Prostate gland (tissue), 2 donors: ENCODE measurements around the gene RECK. TPM values are rescaled to one million over a fixed set of nuclear protein-coding genes. Genes with fewer than 3 reads are reported as not detected.

Experiments used
- DNase-seq: peaks from one replicate; pipeline ENCODE4 v3.0.0-alpha.2; 2019; ENCODE audit warnings: low spot score
- H3K27ac ChIP-seq, 2 donors: fragments of 200-600 bp; sonication (generic); 2 replicates each; pipeline ENCODE4 v1.5.1; 2017 to 2019
- H3K27me3 ChIP-seq: fragments of 200-600 bp; sonication (generic); replicated peaks from 2 replicates; pipeline ENCODE4 v1.5.1; 2019; ENCODE audit not compliant: insufficient read depth
- H3K36me3 ChIP-seq, 2 donors: fragments of 200-600 bp; sonication (generic); 1 replicate in 1 of 2; 2 replicates in 1 of 2; pipeline versions ENCODE4 v1.5.1 to v1.8.1; 2017 to 2019
- H3K4me1 ChIP-seq: fragments of 200-600 bp; sonication (generic); replicated peaks from 2 replicates; pipeline ENCODE4 v1.5.1; 2019
- H3K4me3 ChIP-seq, 2 donors: fragments of 200-600 bp; sonication (generic); 2 replicates each; pipeline ENCODE4 v1.5.1; 2017 to 2019
- H3K9me3 ChIP-seq: fragments of 200-600 bp; sonication (generic); 2 replicates; pipeline ENCODE4 v1.5.1; 2017
- CTCF ChIP-seq, 4 experiments: fragments of 200-600 bp in 2 of 4; fragments of 450-650 bp in 2 of 4; sonication (generic) in 2 of 4; IDR thresholded peaks; 1 replicate in 3 of 4; 2 replicates in 1 of 4; pipeline ENCODE4 v1.5.1; 2016 to 2019; ENCODE audit warnings: antibody characterized with exemption in 4 of 4, mild to moderate bottlenecking in 2 of 4, moderate library complexity in 2 of 4
- POLR2A ChIP-seq: fragments of 450-650 bp; IDR thresholded peaks from one replicate; pipeline ENCODE4 v1.6.1; 2016; ENCODE audit warnings: antibody characterized with exemption, mild to moderate bottlenecking
- POLR2AphosphoS5 ChIP-seq: sonication (generic); formaldehyde crosslinking; IDR thresholded peaks from one replicate; pipeline ENCODE4 v1.6.1; 2017; ENCODE audit warnings: antibody characterized with exemption
- WGBS: methylation state at CpG from one replicate; pipeline ENCODE4 v1.1.5; 2018; 5-methylcytosine and 5-hydroxymethylcytosine counted together
- intact Hi-C: fragments of 100-400 bp; cut with DNase I; formaldehyde crosslinking; loops from one replicate; pipeline ENCODE4 v1.14.2; 2022
- total RNA-seq, 2 donors: library from RNA; depleted of rRNA; stranded (reverse); fragments of >200 nt; gene quantifications; one replicate each; pipeline ENCODE4 v1.1.0, GENCODE V29; 2016

Gene RECK
- total RNA-seq, 2 donors from 2014 or later, result 6.1 to 7.7 TPM

- 95% methylated on average over 7 of the region's 7 CpGs for WGBS
- intact Hi-C loops, result no loop called here
- H3K36me3 ChIP-seq, result no peaks in the 10 kb centered on the region
These were observed 85.3 kb downstream of the RECK start for GRCh38 chr9:36121971-36122370.

GRCh38 chr9:36123515-36123914 lies 86.8 kb downstream of the RECK start:
- intact Hi-C loops, result no loop called here
- 89% methylated on average over 2 of the region's 2 CpGs for WGBS
- DNase-seq, result no peak
- TF ChIP-seq POLR2A (no peak), CTCF (IDR thresholded peaks at IDR 0.05) (no peak), POLR2AphosphoS5 (no peak)
- Histone ChIP-seq H3K9me3 (no peaks in the 10 kb centered on the region), H3K27me3 (no peaks in the 10 kb centered on the region), H3K36me3 (no peaks in the 10 kb centered on the region), H3K4me1 (no peaks in the 10 kb centered on the region), H3K27ac (no peak overlapping the region), H3K4me3 (no peak overlapping the region)

More at GRCh38 chr9:36121971-36122370, 85.3 kb downstream of the RECK start:
- DNase-seq, result no peak
- H3K27ac ChIP-seq, result no peak overlapping the region
- TF ChIP-seq POLR2AphosphoS5 (no peak), CTCF (IDR thresholded peaks at IDR 0.05) (no peak), POLR2A (no peak)
- H3K9me3 ChIP-seq, result no peaks in the 10 kb centered on the region
- no peak overlapping the region for H3K4me3 ChIP-seq
- no peaks in the 10 kb centered on the region for H3K27me3 ChIP-seq
- no peaks in the 10 kb centered on the region for H3K4me1 ChIP-seq

- WGBS, result 68% methylated on average over 10 of the region's 10 CpGs
- no peaks in the 10 kb centered on the region for H3K36me3 ChIP-seq
- no peaks in the 10 kb centered on the region for H3K27me3 ChIP-seq
- H3K9me3 ChIP-seq, result no peaks in the 10 kb centered on the region
- H3K4me1 ChIP-seq, result no peaks in the 10 kb centered on the region
- TF ChIP-seq POLR2AphosphoS5 (no peak), CTCF (IDR thresholded peaks at IDR 0.05) (no peak), POLR2A (no peak)
- intact Hi-C loops, result no loop called here
- H3K27ac ChIP-seq, result no peak overlapping the region
- DNase-seq, result no peak
- no peak overlapping the region for H3K4me3 ChIP-seq
These were observed 88.5 kb downstream of the RECK start for GRCh38 chr9:36125062-36125855.

GRCh38 chr9:36126016-36126730 lies 89.5 kb downstream of the RECK start:
- WGBS, result 61% methylated on average over 7 of the region's 7 CpGs
- Histone ChIP-seq H3K4me1 (no peaks in the 10 kb centered on the region), H3K36me3 (no peaks in the 10 kb centered on the region), H3K27me3 (no peaks in the 10 kb centered on the region), H3K4me3 (no peak overlapping the region), H3K27ac (no peak overlapping the region), H3K9me3 (no peaks in the 10 kb centered on the region)
- no peak for DNase-seq
- intact Hi-C loops, result no loop called here
- TF ChIP-seq CTCF (IDR thresholded peaks at IDR 0.05), result no peak
- no peak for TF ChIP-seq POLR2A
- TF ChIP-seq POLR2AphosphoS5, result no peak
